Dermis blood vessel endothelial cell (primary cell): ENCODE data around the gene NDUFAF5. TPM values are rescaled to one million over a fixed set of nuclear protein-coding genes. Genes with fewer than 3 reads are reported as not detected.

ENCODE experiments used
- DNase-seq: peaks from one replicate; pipeline ENCODE4 v3.0.0; 2010
- total RNA-seq: library from RNA; depleted of rRNA; stranded (reverse); fragments of >200 nt; gene quantifications from 2 replicates; pipeline ENCODE4 v1.2.3, GENCODE V29; 2014

Gene NDUFAF5
- total RNA-seq, 1 donor from 2014 or later = 17.7 TPM

GRCh38 chr20:13824459-13824858 is 39.6 kb downstream of the NDUFAF5 start:
- no peak for DNase-seq

GRCh38 chr20:13825465-13825864 is 40.6 kb downstream of the NDUFAF5 start:
- DNase-seq = no peak

- no peak for DNase-seq
These were observed 46.6 kb downstream of the NDUFAF5 start for GRCh38 chr20:13831476-13831875.

GRCh38 chr20:13838664-13839063 is 53.8 kb downstream of the NDUFAF5 start:
- no peak for DNase-seq

GRCh38 chr20:13839421-13840092 is 54.7 kb downstream of the NDUFAF5 start:
- no peak for DNase-seq

GRCh38 chr20:13840093-13840465 is 55.3 kb downstream of the NDUFAF5 start:
- no peak for DNase-seq

GRCh38 chr20:13841206-13841605 is 56.4 kb downstream of the NDUFAF5 start:
- DNase-seq = no peak

GRCh38 chr20:13844296-13844695 is 59.5 kb downstream of the NDUFAF5 start:
- DNase-seq = no peak

GRCh38 chr20:13851279-13851678 is 66.5 kb downstream of the NDUFAF5 start:
- DNase-seq = no peak

GRCh38 chr20:13852306-13852705 is 67.5 kb downstream of the NDUFAF5 start:
- no peak for DNase-seq

- DNase-seq = no peak
These were observed 70.8 kb downstream of the NDUFAF5 start for GRCh38 chr20:13855613-13856012.

GRCh38 chr20:13856354-13856753 is 71.5 kb downstream of the NDUFAF5 start:
- DNase-seq = no peak

- DNase-seq = no peak
These were observed 72.5 kb downstream of the NDUFAF5 start for GRCh38 chr20:13857304-13857703.

GRCh38 chr20:13857961-13858360 is 73.1 kb downstream of the NDUFAF5 start:
- DNase-seq = no peak

GRCh38 chr20:13858439-13858838 is 73.6 kb downstream of the NDUFAF5 start:
- DNase-seq = no peak

- no peak for DNase-seq
These were observed 74.0 kb downstream of the NDUFAF5 start for GRCh38 chr20:13858871-13859270.

GRCh38 chr20:13862245-13862644 is 77.4 kb downstream of the NDUFAF5 start:
- no peak for DNase-seq

GRCh38 chr20:13863244-13863643 is 78.4 kb downstream of the NDUFAF5 start:
- no peak for DNase-seq

GRCh38 chr20:13865156-13865555 is 80.3 kb downstream of the NDUFAF5 start:
- no peak for DNase-seq

- no peak for DNase-seq
These were observed 81.0 kb downstream of the NDUFAF5 start for GRCh38 chr20:13865791-13866351.

GRCh38 chr20:13868331-13868730 is 83.5 kb downstream of the NDUFAF5 start:
- DNase-seq = no peak

- DNase-seq = no peak
These were observed 85.4 kb downstream of the NDUFAF5 start for GRCh38 chr20:13870170-13870748.
